Sigmoid colon (tissue), 7 donors: ENCODE data around the gene ZNF638. TPM values are rescaled to one million over a fixed set of nuclear protein-coding genes. Genes with fewer than 3 reads are reported as not detected.

ENCODE experiments used
- DNase-seq: peaks from one replicate; pipeline ENCODE4 v3.0.0-alpha.2; 2019
- H3K27ac ChIP-seq, 4 donors: fragments of 200-600 bp; sonication (generic); one replicate each; pipeline ENCODE4 v1.5.1; 2016 to 2019; ENCODE audit warnings: mild to moderate bottlenecking in 1 of 4
- H3K27me3 ChIP-seq, 3 donors: fragments of 200-600 bp; sonication (generic); one replicate each; pipeline ENCODE4 v1.5.1; 2019; ENCODE audit warnings: mild to moderate bottlenecking in 1 of 3
- H3K36me3 ChIP-seq, 4 donors: fragments of 200-600 bp; sonication (generic); one replicate each; pipeline ENCODE4 v1.5.1; 2016 to 2019
- H3K4me1 ChIP-seq, 4 donors: fragments of 200-600 bp; sonication (generic); one replicate each; pipeline ENCODE4 v1.5.1; 2017 to 2019
- H3K4me3 ChIP-seq, 4 donors: fragments of 200-600 bp; sonication (generic); one replicate each; pipeline ENCODE4 v1.5.1; 2017 to 2019; ENCODE audit warnings: mild to moderate bottlenecking in 2 of 4, moderate library complexity in 1 of 4
- H3K9me3 ChIP-seq, 4 donors: fragments of 200-600 bp in 3 of 4; sonication (generic) in 3 of 4; one replicate each; pipeline versions ENCODE4 v1.5.1 to v1.6.1; 2013 to 2019
- EP300 ChIP-seq, 4 donors: sonication (generic); formaldehyde crosslinking; IDR thresholded peaks; one replicate each; pipeline ENCODE4 v1.6.1; 2017; ENCODE audit warnings: antibody characterized with exemption in 4 of 4
- POLR2A ChIP-seq, 2 donors: fragments of 450-650 bp; IDR thresholded peaks; one replicate each; pipeline ENCODE4 v1.6.1; 2016; ENCODE audit warnings: antibody characterized with exemption in 2 of 2, mild to moderate bottlenecking in 2 of 2, moderate library complexity in 2 of 2
- POLR2AphosphoS5 ChIP-seq, 4 donors: sonication (generic); formaldehyde crosslinking; IDR thresholded peaks; one replicate each; pipeline ENCODE4 v1.6.1; 2017; ENCODE audit warnings: antibody characterized with exemption in 4 of 4
- WGBS, 2 donors: extraction: QIAGEN DNeasy Blood & Tissue Kit; methylation state at CpG; one replicate each; pipeline ENCODE4 v1.1.7; 2013; 5-methylcytosine and 5-hydroxymethylcytosine counted together
- intact Hi-C: fragments of 100-400 bp; cut with DNase I; formaldehyde crosslinking; loops from one replicate; pipeline ENCODE4 v1.15.1; 2023
- polyA plus RNA-seq, 3 donors: library from polyadenylated mRNA; stranded (reverse); fragments of 200-250 nt; gene quantifications; one replicate each; pipeline ENCODE4 v1.2.3, GENCODE V29; 2013
- total RNA-seq, 4 donors: library from RNA; depleted of rRNA; stranded (reverse); fragments of >200 nt; gene quantifications; one replicate each; pipeline ENCODE4 v1.1.0, GENCODE V29; 2016
- TF ChIP-seq, protein P1 (sequence below), 4 experiments: fragments of 450-650 bp in 3 of 4; fragments of 200-600 bp in 1 of 4; IDR thresholded peaks; one replicate each; pipeline ENCODE4 v1.5.1; 2016 to 2019; ENCODE audit warnings: antibody characterized with exemption in 4 of 4, mild to moderate bottlenecking in 3 of 4, moderate library complexity in 2 of 4
- donor health status: healthy with polysubstance abuse.
- donor health status: Bipolar disorder and iron deficiency.
- donor health status: healthy.

The ZNF638 gene
- total and polyA plus RNA-seq, 7 donors, result 28.7 to 184 (median 161) TPM

DNA sequence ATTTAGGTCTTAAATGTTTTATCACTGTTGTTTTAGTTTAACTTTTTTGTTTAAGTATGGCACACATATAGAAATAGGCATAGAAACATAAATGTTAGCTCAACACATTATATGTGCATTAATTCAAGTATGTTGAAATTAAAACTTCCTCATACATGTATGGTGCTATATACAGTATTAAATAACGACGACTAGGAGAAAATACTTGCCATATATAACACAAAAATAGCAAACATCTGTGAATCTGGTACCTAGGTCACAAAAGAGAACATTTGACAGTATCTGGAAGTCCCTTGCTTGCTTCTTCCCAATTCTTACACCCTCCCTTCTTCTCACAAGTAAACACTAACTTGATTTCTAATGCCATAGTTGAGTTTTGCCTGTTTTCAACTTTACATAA, 38.4 kb downstream of the ZNF638 start:
- Histone ChIP-seq H3K27ac (no peak overlapping the region), H3K4me1 (peaks cover 0 to 9% (median 5%) of the 10 kb centered on the region in 4 donors), H3K27me3 (no peaks in the 10 kb centered on the region), H3K36me3 (peaks cover 22 to 66% (median 30%) of the 10 kb centered on the region in 4 donors), H3K9me3 (no peaks in the 10 kb centered on the region), H3K4me3 (no peak overlapping the region)
- intact Hi-C loops, result no loop called here
- DNase-seq, result no peak
- WGBS, 2 donors, result 91 to 94% methylated on average over 2 of the region's 2 CpGs
- no peak for TF ChIP-seq POLR2A (IDR thresholded peaks at IDR 0.05)
- no peak for TF ChIP-seq EP300 (IDR thresholded peaks at IDR 0.05)
- no peak for TF ChIP-seq POLR2AphosphoS5 (IDR thresholded peaks at IDR 0.05)
- TF ChIP-seq, protein P1, sequence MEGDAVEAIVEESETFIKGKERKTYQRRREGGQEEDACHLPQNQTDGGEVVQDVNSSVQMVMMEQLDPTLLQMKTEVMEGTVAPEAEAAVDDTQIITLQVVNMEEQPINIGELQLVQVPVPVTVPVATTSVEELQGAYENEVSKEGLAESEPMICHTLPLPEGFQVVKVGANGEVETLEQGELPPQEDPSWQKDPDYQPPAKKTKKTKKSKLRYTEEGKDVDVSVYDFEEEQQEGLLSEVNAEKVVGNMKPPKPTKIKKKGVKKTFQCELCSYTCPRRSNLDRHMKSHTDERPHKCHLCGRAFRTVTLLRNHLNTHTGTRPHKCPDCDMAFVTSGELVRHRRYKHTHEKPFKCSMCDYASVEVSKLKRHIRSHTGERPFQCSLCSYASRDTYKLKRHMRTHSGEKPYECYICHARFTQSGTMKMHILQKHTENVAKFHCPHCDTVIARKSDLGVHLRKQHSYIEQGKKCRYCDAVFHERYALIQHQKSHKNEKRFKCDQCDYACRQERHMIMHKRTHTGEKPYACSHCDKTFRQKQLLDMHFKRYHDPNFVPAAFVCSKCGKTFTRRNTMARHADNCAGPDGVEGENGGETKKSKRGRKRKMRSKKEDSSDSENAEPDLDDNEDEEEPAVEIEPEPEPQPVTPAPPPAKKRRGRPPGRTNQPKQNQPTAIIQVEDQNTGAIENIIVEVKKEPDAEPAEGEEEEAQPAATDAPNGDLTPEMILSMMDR (IDR thresholded peaks at IDR 0.05), result no peak

DNA sequence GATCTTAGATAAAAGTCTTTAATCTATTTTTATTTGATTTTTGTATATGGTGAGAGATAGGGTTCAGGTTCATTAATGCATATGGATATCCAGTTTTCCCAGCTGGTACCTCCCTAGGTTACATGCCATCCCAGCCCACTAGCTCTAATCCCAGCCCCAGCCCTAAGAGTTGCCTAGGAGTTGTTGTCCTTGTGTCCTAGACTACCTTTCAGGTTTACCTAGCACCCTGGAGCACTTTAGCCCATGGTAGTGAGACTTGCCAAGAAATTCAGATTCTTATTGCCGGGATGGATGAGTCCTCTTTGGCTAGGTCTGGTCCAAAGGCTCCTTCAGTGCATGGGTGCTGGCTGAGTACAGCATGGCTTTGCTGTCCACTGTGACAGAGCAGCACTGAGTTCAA, 40.5 kb downstream of the ZNF638 start:
- Histone ChIP-seq H3K36me3 (peaks cover 13 to 67% (median 22%) of the 10 kb centered on the region in 4 donors), H3K4me1 (peaks cover 0 to 9% (median 5%) of the 10 kb centered on the region in 4 donors), H3K9me3 (no peaks in the 10 kb centered on the region), H3K27ac (no peak overlapping the region), H3K4me3 (no peak overlapping the region), H3K27me3 (no peaks in the 10 kb centered on the region)
- 95% methylated on average over 1 of the region's 1 CpG for WGBS, 2 donors
- no peak for TF ChIP-seq EP300 (IDR thresholded peaks at IDR 0.05)
- TF ChIP-seq, protein P1 (IDR thresholded peaks at IDR 0.05), result no peak
- TF ChIP-seq POLR2A (IDR thresholded peaks at IDR 0.05), result no peak
- TF ChIP-seq POLR2AphosphoS5 (IDR thresholded peaks at IDR 0.05), result no peak
- DNase-seq, result no peak
- intact Hi-C loops, result no loop called here

DNA sequence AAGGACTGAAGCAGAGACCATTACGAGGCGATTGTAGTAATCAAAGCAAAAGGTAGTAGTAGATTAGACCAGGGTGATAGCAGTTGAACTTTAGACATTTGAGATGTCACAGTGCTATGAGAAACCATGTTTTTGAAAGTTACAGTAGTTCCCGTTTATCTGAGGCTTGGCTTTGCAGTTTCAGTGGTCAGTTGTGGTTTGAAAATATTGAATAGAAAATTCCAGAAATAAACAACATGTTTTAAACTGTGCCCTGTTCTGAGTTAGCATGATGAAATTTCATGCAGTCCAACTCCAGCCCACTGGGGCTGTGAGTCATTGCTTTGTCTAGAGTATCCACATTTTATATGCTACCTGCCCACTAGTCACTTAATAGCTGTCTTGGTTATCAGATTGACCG, 47.5 kb downstream of the ZNF638 start:
- H3K36me3 ChIP-seq, result peaks cover 5 to 77% (median 11%) of the 10 kb centered on the region in 4 donors
- 82 to 86% methylated on average over 4 of the region's 4 CpGs for WGBS, 2 donors

DNA sequence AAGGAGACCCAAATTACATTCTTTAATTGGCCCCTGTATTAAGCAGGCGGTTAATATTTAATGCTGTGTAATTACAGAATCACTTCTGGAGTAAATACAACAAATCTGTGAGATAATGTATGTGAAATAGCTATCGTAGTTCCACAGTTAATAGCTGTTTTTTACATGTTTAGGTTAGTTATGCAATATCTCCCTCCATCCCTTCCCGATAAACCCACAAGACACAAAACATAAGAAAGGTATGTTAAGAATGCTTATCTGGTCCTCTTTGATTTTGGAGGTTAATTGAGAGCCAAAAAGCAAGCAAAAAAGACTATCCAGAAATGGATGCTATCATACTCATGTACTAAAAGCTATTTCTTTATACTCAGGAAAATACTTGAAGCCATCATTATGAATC, 49.1 kb downstream of the ZNF638 start:
- TF ChIP-seq, protein P1 (IDR thresholded peaks at IDR 0.05), result no peak
- TF ChIP-seq POLR2A (IDR thresholded peaks at IDR 0.05), result no peak
- TF ChIP-seq EP300 (IDR thresholded peaks at IDR 0.05), result no peak
- TF ChIP-seq POLR2AphosphoS5 (IDR thresholded peaks at IDR 0.05), result no peak
- no peak for DNase-seq
- Histone ChIP-seq H3K27me3 (no peaks in the 10 kb centered on the region), H3K4me1 (peaks cover 0 to 25% (median 20%) of the 10 kb centered on the region in 4 donors), H3K36me3 (peaks cover 3 to 63% (median 4%) of the 10 kb centered on the region in 4 donors), H3K9me3 (no peaks in the 10 kb centered on the region), H3K4me3 (no peak overlapping the region), H3K27ac (no peak overlapping the region)
- intact Hi-C loops, result no loop called here
- WGBS, 2 donors, result 95 to 96% methylated on average over 3 of the region's 3 CpGs

More for the DNA sequence above, 47.5 kb downstream of the ZNF638 start:
- Histone ChIP-seq H3K27me3 (no peaks in the 10 kb centered on the region), H3K27ac (no peak overlapping the region), H3K4me1 (peaks cover 0 to 14% (median 4%) of the 10 kb centered on the region in 4 donors), H3K4me3 (no peak overlapping the region), H3K9me3 (no peaks in the 10 kb centered on the region)
- intact Hi-C loops, result no loop called here
- TF ChIP-seq POLR2A (IDR thresholded peaks at IDR 0.05) (no peak), POLR2AphosphoS5 (IDR thresholded peaks at IDR 0.05) (no peak)
- TF ChIP-seq, protein P1 (IDR thresholded peaks at IDR 0.05), result no peak
- no peak for DNase-seq

DNA sequence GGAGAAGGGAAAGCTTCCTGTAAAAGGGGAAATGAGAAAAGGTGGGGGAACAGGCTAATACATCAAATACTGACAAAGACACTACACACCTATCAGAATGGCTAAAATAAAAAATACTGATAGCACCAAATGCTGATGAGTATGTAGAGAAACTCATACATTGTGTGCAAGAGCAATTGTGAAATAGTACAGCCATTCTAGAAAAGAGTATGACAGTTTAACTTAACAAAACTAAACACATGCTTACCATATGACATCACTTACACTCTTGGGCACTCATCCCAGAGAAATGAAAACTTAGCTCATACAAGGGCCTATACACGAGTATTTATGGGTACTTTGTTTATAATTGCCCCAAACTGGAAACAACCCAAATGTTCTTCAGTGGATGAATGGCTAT, 53.4 kb downstream of the ZNF638 start:
- no peaks in the 10 kb centered on the region for H3K27me3 ChIP-seq
- peak overlapping the region in 3 of 4 donors; percentile 66 to 68 (median 66) for H3K27ac ChIP-seq
- DNase-seq, result no peak
- H3K4me1 ChIP-seq, result peaks cover 0 to 19% (median 16%) of the 10 kb centered on the region in 4 donors
- intact Hi-C loops, result no loop called here
- TF ChIP-seq EP300 (IDR thresholded peaks at IDR 0.05) (peak in 2 of 4 donors; percentile 42 to 43), POLR2A (IDR thresholded peaks at IDR 0.05) (no peak), POLR2AphosphoS5 (IDR thresholded peaks at IDR 0.05) (peak; percentile 32 to 68 (median 61))
- TF ChIP-seq, protein P1 (IDR thresholded peaks at IDR 0.05), result no peak
- 13 to 60% methylated on average over 1 of the region's 1 CpG for WGBS, 2 donors
- no peak overlapping the region for H3K4me3 ChIP-seq
- H3K9me3 ChIP-seq, result no peaks in the 10 kb centered on the region
- H3K36me3 ChIP-seq, result peaks cover 0 to 66% (median 18%) of the 10 kb centered on the region in 4 donors
